Cardiac fibroblast (primary cell): ENCODE data around the gene MAN1C1.

Experiments used
- DNase-seq, 2 donors: peaks; one replicate each; pipeline versions ENCODE4 v3.0.0 to v3.0.0-alpha.2; 2010; ENCODE audit warnings: low read depth in 2 of 2
- H3K4me3 ChIP-seq, 2 donors: replicated peaks in 1 of 2; 1 replicate in 1 of 2; 2 replicates in 1 of 2; pipeline ENCODE4 v1.5.1; 2011; ENCODE audit warnings: low read depth in 2 of 2, low read length in 2 of 2, mild to moderate bottlenecking in 2 of 2, moderate library complexity in 1 of 2
- CTCF ChIP-seq: IDR thresholded peaks from one replicate; pipeline ENCODE4 v1.5.1; 2011; ENCODE audit warnings: low read depth, mild to moderate bottlenecking, low read length, inconsistent platforms

The MAN1C1 gene

DNA sequence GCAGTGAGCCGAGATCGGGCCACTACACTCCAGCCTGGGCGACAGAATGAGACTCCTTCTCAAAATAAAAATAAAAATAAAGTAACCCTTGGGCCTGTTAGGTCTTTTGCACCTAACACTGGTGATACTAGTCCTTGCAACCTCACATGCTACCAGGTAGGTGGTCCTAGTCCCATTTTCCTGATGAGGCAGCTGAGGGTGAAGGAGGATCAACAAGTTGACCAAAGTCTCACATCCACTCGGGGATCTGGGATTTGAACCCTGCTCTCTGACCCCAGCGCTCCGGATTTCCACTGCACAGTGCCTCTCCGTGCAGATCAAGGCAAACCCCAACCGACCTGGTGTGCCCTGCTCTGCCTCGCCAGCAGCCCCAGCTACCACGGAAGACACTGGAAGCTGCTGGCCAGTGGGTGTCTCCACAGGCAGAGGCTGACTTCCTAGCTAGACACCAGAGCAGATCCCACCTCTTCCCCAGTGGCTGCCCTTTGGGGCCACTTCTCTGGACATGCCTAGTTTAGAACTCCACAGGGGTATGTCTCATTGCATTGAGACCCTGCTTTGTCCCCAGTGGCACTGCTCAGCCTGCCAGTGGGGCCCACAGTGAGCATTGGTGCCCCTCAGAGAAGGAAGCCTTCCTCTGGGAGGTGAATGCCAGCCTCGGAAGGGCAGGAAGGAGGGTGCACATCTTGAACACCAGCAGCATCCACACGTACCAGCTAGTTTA is 45.6 kb upstream of the MAN1C1 start:
- H3K4me3 ChIP-seq: no peak overlapping the region
- no peak for TF ChIP-seq CTCF
- no peak for DNase-seq

DNA sequence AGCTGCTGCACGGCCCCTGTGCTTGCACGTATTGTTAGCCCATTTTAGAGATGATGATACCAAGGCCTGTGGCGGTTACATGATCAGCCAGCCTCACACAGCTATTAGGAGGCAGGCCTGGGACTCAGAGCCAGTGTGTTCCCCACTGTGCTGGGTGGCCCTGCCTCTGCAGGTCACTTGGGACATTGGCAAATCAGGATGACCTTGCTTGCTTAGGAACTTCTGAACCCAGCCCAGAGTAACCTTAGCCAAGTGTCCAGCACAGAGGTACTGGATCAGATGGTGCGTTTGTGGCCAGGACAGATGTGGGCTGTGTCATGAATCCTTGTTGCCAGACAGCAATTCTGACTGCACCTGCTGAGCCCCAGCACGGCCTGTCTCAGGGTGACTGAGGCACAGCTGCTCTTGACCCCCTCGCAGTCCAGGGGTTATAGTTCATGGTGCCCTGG is 45.0 kb upstream of the MAN1C1 start:
- DNase-seq: no peak
- no peak for TF ChIP-seq CTCF

GRCh38 chr1:25572107-25572506 is 44.5 kb upstream of the MAN1C1 start:
- no peak overlapping the region for H3K4me3 ChIP-seq
- no peak for DNase-seq
- no peak for TF ChIP-seq CTCF

More for the DNA sequence above, 45.0 kb upstream of the MAN1C1 start:
- no peak overlapping the region for H3K4me3 ChIP-seq

DNA sequence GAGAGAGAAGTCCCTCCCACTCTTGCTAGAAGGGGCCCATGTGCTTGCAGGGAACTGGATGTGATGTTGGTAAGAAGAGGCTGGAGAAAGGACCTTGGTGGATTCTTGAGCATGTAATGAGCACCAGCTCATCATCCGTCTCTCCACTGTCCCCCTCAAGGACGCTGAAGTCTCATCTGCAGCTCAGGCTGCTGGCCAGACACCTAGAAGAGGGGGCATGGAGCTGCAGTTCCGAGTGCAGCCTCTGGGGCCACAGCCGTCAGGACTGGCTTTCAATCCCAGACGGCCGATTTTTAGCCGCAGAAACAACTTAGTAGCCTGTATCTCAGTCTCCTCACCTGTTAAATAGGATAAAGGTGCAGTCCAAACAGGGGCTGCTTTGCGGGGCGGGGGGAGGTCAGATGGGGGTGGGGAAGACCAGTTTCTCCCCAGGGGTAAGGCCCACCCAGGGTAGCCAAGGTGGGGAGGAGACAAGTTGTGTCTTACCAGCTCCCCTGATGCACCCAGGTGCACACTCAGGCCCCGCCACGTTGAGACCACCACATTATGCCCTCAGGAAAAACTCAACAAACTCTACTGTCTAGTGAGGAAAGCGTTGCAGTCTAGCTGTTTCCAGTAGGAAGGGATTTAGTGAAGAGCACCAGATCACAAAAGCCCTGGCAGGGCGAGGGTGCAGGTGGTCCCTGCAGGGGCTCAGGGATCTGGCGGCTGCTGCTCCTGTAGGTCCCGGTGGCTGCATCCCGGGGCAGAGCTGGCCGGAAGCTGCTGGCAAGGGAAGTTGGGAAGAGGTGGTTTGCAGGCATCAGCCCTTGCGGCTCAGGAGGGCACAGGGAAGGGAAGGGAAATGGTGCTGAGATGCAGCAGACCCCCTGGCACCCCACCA is 43.6 kb upstream of the MAN1C1 start:
- DNase-seq: peak; percentile 60 to 61
- TF ChIP-seq CTCF: peak; percentile 92
- H3K4me3 ChIP-seq: no peak overlapping the region

GRCh38 chr1:25573591-25573930 is 43.0 kb upstream of the MAN1C1 start:
- TF ChIP-seq CTCF: no peak
- no peak overlapping the region for H3K4me3 ChIP-seq
- no peak for DNase-seq

GRCh38 chr1:25573961-25574360 is 42.6 kb upstream of the MAN1C1 start:
- DNase-seq: no peak
- H3K4me3 ChIP-seq: no peak overlapping the region
- TF ChIP-seq CTCF: no peak
